HEK293 (cell line): ENCODE results near the gene PIM3.

Experiments used
- GLIS1 ChIP-seq: fragments of 450-650 bp; formaldehyde crosslinking; IDR thresholded peaks from 2 replicates; pipeline ENCODE4 v1.5.1; 2016; ENCODE audit warnings: missing biosample characterization, missing genetic modification characterization
- GLIS2 ChIP-seq: fragments of 450-650 bp; formaldehyde crosslinking; IDR thresholded peaks from 2 replicates; pipeline ENCODE4 v1.5.1; 2016; ENCODE audit warnings: missing biosample characterization, missing genetic modification characterization
- HIC1 ChIP-seq: fragments of 450-650 bp; formaldehyde crosslinking; IDR thresholded peaks from 2 replicates; pipeline ENCODE4 v1.5.1; 2016; ENCODE audit warnings: missing biosample characterization, missing genetic modification characterization
- HOXC10 ChIP-seq: sonication (generic); formaldehyde crosslinking; IDR thresholded peaks from 2 replicates; pipeline ENCODE4 v1.8.1; 2023; ENCODE audit warnings: mild to moderate bottlenecking, missing genetic modification reagents
- HOXD13 ChIP-seq: sonication (generic); formaldehyde crosslinking; IDR thresholded peaks from 2 replicates; pipeline ENCODE4 v1.8.0; 2022; ENCODE audit warnings: missing genetic modification reagents, borderline replicate concordance
- PATZ1 ChIP-seq: fragments of 450-650 bp; formaldehyde crosslinking; IDR thresholded peaks from 2 replicates; pipeline ENCODE4 v1.5.1; 2016; ENCODE audit warnings: missing biosample characterization, missing genetic modification characterization
- SP7 ChIP-seq: fragments of 450-650 bp; formaldehyde crosslinking; IDR thresholded peaks from 2 replicates; pipeline ENCODE4 v1.5.1; 2016; ENCODE audit warnings: missing biosample characterization, missing genetic modification characterization
- ZBTB49 ChIP-seq: fragments of 450-650 bp; formaldehyde crosslinking; IDR thresholded peaks from 2 replicates; pipeline ENCODE4 v1.5.1; 2016; ENCODE audit warnings: missing biosample characterization, missing genetic modification characterization, low read depth
- ZNF148 ChIP-seq: fragments of 450-650 bp; formaldehyde crosslinking; IDR thresholded peaks from 2 replicates; pipeline ENCODE4 v1.5.0; 2017; ENCODE audit warnings: missing biosample characterization, missing genetic modification characterization, borderline replicate concordance
- ZNF175 ChIP-seq: fragments of 450-650 bp; formaldehyde crosslinking; IDR thresholded peaks from 2 replicates; pipeline ENCODE4 v1.5.1; 2016; ENCODE audit warnings: missing biosample characterization, missing genetic modification characterization
- ZNF324 ChIP-seq: fragments of 450-650 bp; formaldehyde crosslinking; IDR thresholded peaks from 2 replicates; pipeline ENCODE4 v1.5.1; 2016; ENCODE audit warnings: missing biosample characterization, missing genetic modification characterization
- ZNF488 ChIP-seq: fragments of 450-650 bp; formaldehyde crosslinking; IDR thresholded peaks from 2 replicates; pipeline ENCODE4 v1.5.1; 2016; ENCODE audit warnings: missing biosample characterization, missing genetic modification characterization
- ZNF518A ChIP-seq: fragments of 450-650 bp; formaldehyde crosslinking; conservative IDR thresholded peaks from 2 replicates; pipeline ENCODE4 v1.5.1; 2016; ENCODE audit warnings: low read depth, missing biosample characterization, missing genetic modification characterization
- ZNF600 ChIP-seq: fragments of 450-650 bp; formaldehyde crosslinking; IDR thresholded peaks from 2 replicates; pipeline ENCODE4 v1.5.1; 2016; ENCODE audit warnings: missing biosample characterization, missing genetic modification characterization
- ZNF677 ChIP-seq: fragments of 450-650 bp; IDR thresholded peaks from 2 replicates; pipeline ENCODE4 v1.5.0; 2018; ENCODE audit warnings: missing biosample characterization, mild to moderate bottlenecking, missing genetic modification characterization, moderate library complexity

The PIM3 gene

GRCh38 chr22:49966041-49966773 lies 5.6 kb downstream of the PIM3 start (continued):
- no peak for TF ChIP-seq ZNF518A (tag by site-specific recombination)
- no peak for TF ChIP-seq HOXD13 (CRISPR knock-in tag)
- no peak for TF ChIP-seq HOXC10
- TF ChIP-seq ZNF324 (tag by site-specific recombination) = no peak
- no peak for TF ChIP-seq ZBTB49
- TF ChIP-seq ZNF677 (tag by site-specific recombination) = no peak
- TF ChIP-seq ZNF488 (tag by site-specific recombination) = no peak
- no peak for TF ChIP-seq SP7 (tag by site-specific recombination)
- TF ChIP-seq PATZ1 (tag by site-specific recombination) = peak; percentile 16; the same call in 1 of the 2 replicates
- TF ChIP-seq GLIS2 = peak; percentile 77
- TF ChIP-seq ZNF175 (tag by site-specific recombination) = no peak
- TF ChIP-seq HIC1 (tag by site-specific recombination) = no peak
- TF ChIP-seq GLIS1 (tag by site-specific recombination) = peak; percentile 95
- TF ChIP-seq ZNF148 = no peak
- TF ChIP-seq ZNF600 = 0 out of 2 replicates have a peak, but pooled peaks have one; percentile 17
